Endothelial cell of umbilical vein (primary cell): ENCODE measurements around the gene ESYT2.

Source experiments
- CTCF ChIP-seq, 2 donors: IDR thresholded peaks; 1 replicate in 1 of 2; 2 replicates in 1 of 2; pipeline ENCODE4 v1.5.1; 2011; ENCODE audit warnings: low read length in 2 of 2, mild to moderate bottlenecking in 2 of 2, moderate library complexity in 2 of 2, control low read depth in 1 of 2, inconsistent platforms in 1 of 2, low read depth in 1 of 2; ENCODE audit not compliant: insufficient read depth in 1 of 2; ENCODE audit errors: extremely low read depth in 1 of 2
- EZH2 ChIP-seq: IDR thresholded peaks from 2 replicates; pipeline ENCODE4 v1.6.1; 2012; ENCODE audit warnings: borderline replicate concordance, low read depth, mild to moderate bottlenecking, moderate library complexity, low read length, inconsistent platforms; ENCODE audit not compliant: severe bottlenecking
- MAX ChIP-seq: IDR thresholded peaks from 2 replicates; pipeline ENCODE4 v1.6.1; 2011; ENCODE audit not compliant: insufficient read depth, insufficient read length
- MYC ChIP-seq: IDR thresholded peaks from one replicate; pipeline ENCODE4 v1.6.1; 2011; ENCODE audit warnings: mild to moderate bottlenecking, low read depth, low read length
- POLR2A ChIP-seq: IDR thresholded peaks from 2 replicates; pipeline ENCODE4 v1.6.1; 2012; ENCODE audit warnings: low read depth, mild to moderate bottlenecking, control low read depth, low read length
- POLR2AphosphoS5 ChIP-seq: IDR thresholded peaks from 2 replicates; pipeline ENCODE4 v1.6.1; 2012; ENCODE audit warnings: low read depth, mild to moderate bottlenecking, control low read depth, low read length, moderate library complexity; ENCODE audit not compliant: insufficient read depth

- TF ChIP-seq POLR2AphosphoS5 (no peak), CTCF (IDR thresholded peaks at IDR 0.05; ENCODE audit: extremely low read depth in 1 of 2, insufficient read depth in 1 of 2, low read depth in 1 of 2, low read length in 2 of 2) (no peak), POLR2A (no peak), EZH2 (no peak), MYC (no peak), MAX (no peak)
Observed at GRCh38 chr7:158751751-158752150, 77.6 kb downstream of the ESYT2 start.
